LNCaP clone FGC (cell line): Measurements from ENCODE around the gene NEU1.
"Not testable (repeated sequence)": the region's sequence is repeated elsewhere in the genome, so short reads cannot be mapped to it uniquely, and the experiment has no call there.

ENCODE experiments used
- DNase-seq: peaks from one replicate; pipeline ENCODE4 v3.0.0-alpha.2; 2011; ENCODE audit warnings: low read depth
- H3K4me3 ChIP-seq: 2 replicates; pipeline ENCODE4 v1.5.1; 2011; ENCODE audit warnings: mild to moderate bottlenecking, low read depth, low read length, control low read depth
- TF ChIP-seq, protein P1 (sequence below): IDR thresholded peaks from 2 replicates; pipeline ENCODE4 v1.5.1; 2012; ENCODE audit warnings: mild to moderate bottlenecking; ENCODE audit not compliant: control insufficient read depth, insufficient read depth; ENCODE audit errors: extremely low read depth

The NEU1 gene

DNA sequence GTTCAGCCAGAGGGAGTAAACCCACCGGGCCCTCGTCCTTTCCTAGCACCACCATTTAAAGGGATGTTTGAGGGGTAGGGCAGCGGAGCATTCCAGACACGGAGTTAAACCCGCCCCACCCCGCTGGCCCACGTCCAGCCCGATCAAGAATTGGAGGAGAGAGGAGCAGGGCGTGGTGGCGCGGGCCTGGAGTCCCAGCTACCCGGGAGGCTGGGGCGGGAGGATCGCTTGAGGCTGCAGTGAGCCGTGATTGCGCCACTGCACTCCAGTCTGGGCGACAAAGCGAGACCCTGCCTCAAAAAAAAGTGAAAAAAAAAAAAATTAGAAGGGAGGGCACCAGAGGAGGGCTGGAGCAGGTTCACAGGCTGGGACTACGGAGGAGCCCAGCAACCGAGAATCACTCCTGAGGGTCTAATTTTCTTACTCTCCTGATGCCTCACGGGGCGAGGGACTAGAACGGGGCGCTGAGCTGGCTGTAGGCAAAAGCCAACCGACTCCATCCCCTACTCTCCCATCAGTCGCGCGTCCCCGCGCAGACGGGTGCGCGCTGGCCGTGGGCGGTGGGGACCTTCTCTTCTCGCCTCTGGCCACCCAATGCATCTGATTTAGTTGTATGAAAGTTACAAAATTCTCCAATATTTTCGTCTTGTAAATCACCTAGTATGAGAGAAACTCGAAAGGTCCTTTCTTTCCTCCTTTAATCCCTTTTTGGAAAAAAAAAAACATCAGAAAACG lies 41.2 kb downstream of the NEU1 start:
- DNase-seq = no peak
- TF ChIP-seq, protein P1, sequence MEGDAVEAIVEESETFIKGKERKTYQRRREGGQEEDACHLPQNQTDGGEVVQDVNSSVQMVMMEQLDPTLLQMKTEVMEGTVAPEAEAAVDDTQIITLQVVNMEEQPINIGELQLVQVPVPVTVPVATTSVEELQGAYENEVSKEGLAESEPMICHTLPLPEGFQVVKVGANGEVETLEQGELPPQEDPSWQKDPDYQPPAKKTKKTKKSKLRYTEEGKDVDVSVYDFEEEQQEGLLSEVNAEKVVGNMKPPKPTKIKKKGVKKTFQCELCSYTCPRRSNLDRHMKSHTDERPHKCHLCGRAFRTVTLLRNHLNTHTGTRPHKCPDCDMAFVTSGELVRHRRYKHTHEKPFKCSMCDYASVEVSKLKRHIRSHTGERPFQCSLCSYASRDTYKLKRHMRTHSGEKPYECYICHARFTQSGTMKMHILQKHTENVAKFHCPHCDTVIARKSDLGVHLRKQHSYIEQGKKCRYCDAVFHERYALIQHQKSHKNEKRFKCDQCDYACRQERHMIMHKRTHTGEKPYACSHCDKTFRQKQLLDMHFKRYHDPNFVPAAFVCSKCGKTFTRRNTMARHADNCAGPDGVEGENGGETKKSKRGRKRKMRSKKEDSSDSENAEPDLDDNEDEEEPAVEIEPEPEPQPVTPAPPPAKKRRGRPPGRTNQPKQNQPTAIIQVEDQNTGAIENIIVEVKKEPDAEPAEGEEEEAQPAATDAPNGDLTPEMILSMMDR = no peak
- H3K4me3 ChIP-seq = peak overlapping the region; percentile 70

DNA sequence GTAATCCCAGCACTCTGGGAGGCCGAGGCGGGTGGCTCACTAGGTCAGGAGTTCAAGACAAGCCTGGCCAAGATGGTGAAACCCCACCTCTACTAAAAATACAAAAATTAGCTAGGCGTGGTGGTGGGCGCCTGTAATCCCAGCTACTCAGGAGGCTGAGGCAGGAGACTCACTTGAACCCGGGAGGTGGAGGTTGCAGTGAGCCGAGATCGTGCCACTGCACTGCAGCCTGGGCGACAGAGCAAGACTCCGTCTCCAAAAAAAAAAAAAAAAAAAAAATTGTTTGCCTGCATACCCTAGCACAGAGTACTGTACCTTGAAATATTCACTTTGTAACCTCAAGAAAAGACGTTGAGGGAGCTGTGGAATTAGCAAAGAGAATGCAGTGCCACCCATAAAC lies 42.2 kb downstream of the NEU1 start:
- DNase-seq, H3K4me3 ChIP-seq: not testable (repeated sequence)

DNA sequence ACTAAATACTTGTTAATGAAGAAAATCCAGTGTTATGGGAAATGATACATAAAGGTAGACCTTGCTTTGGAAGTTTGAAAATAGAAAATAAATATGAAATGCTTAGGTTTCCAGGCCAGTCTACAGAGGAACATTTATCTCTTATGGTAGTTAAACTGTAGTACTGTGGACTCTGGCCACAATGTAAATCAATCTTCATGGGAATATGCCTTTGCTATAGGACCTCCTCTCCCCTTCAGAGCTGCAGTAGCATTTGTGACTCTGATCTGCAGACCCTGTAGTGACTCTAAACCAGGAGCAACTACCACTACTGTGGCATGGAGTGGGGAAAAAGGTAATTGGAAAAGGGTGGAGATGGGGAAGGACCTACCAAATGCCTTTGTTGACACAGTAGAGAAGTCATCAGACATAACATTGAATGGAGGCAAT lies 42.7 kb downstream of the NEU1 start:
- TF ChIP-seq, protein P1 = no peak
- DNase-seq = no peak
- no peak overlapping the region for H3K4me3 ChIP-seq

DNA sequence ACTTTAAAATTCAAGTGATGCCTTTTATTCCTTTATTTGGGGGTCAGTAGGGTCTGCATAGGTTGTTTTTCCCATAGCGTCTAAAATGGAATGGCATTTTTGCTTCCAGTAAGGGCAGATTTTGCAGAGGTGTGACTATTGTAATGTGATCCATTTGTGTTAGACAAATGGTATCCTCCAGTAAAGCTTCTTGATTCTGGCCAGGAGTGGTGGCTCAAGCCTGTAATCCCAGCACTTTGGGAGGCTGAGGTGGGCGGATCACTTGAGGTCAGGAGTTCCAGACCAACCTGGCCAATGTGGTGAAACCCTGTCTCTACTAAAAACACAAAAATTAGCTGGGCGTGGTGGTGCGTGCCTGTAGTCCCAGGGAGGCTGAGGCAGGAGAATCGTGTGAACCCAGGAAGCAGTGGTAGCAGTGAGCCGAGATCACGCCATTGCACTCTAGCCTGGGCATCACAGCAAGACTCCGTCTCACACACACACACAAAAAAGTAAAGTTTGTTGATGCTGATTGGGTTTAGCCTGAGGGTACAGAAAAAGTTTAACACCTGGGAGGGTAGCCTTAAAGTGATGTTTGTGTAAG lies 44.6 kb downstream of the NEU1 start:
- H3K4me3 ChIP-seq, DNase-seq: not testable (repeated sequence)

DNA sequence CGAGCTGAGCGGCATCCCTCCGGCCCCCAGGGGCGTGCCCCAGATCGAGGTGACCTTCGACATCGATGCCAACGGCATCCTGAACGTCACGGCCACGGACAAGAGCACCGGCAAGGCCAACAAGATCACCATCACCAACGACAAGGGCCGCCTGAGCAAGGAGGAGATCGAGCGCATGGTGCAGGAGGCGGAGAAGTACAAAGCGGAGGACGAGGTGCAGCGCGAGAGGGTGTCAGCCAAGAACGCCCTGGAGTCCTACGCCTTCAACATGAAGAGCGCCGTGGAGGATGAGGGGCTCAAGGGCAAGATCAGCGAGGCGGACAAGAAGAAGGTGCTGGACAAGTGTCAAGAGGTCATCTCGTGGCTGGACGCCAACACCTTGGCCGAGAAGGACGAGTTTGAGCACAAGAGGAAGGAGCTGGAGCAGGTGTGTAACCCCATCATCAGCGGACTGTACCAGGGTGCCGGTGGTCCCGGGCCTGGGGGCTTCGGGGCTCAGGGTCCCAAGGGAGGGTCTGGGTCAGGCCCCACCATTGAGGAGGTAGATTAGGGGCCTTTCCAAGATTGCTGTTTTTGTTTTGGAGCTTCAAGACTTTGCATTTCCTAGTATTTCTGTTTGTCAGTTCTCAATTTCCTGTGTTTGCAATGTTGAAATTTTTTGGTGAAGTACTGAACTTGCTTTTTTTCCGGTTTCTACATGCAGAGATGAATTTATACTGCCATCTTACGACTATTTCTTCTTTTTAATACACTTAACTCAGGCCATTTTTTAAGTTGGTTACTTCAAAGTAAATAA lies 45.3 kb downstream of the NEU1 start:
- DNase-seq, H3K4me3 ChIP-seq: not testable (repeated sequence)

DNA sequence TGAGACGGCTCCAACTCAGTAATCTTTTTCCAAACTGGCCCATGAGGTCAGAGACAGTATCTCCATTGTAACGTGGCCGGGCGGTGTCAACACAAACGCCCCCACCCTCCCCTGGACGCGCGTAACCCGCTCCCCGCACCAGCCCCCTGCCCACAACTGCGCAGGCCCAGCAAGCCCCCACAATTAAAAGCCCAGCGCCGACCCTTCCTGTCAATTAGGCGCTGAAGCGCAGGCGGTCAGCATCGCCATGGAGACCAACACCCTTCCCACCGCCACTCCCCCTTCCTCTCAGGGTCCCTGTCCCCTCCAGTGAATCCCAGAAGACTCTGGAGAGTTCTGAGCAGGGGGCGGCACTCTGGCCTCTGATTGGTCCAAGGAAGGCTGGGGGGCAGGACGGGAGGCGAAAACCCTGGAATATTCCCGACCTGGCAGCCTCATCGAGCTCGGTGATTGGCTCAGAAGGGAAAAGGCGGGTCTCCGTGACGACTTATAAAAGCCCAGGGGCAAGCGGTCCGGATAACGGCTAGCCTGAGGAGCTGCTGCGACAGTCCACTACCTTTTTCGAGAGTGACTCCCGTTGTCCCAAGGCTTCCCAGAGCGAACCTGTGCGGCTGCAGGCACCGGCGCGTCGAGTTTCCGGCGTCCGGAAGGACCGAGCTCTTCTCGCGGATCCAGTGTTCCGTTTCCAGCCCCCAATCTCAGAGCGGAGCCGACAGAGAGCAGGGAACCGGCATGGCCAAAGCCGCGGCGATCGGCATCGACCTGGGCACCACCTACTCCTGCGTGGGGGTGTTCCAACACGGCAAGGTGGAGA lies 47.4 kb downstream of the NEU1 start, which contains the start of the genes HSPA1A and HSPA1L:
TSS of gene HSPA1A (plus strand) at position 519 of the 814 bp plus-strand sequence. CDS start at position 733, 214 bp downstream.
TSS of gene HSPA1L (minus strand) at position 259 of the 814 bp plus-strand sequence. CDS start 3,311 bp downstream, outside the sequence.
- no peak within 1 kb of the TSS for H3K4me3 ChIP-seq
- TF ChIP-seq, protein P1 = no peak
- no peak for DNase-seq

DNA sequence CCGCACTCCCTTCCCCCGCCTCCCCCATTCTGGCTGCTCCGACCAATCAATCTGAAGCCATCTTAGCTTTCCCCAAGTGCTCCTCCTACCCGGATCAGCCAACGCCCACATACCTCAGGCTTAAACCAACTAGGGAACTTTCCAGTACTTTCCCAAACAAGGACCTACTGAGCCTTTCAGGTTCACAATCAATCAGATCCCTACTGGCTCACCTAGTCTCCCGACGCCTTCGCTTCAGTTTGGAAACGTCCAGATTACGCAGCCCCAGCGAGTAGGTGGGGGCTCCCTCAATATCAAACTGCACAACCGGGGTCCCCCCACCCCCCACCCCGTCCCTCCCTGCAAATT lies 48.0 kb downstream of the NEU1 start:
- no peak overlapping the region for H3K4me3 ChIP-seq
- TF ChIP-seq, protein P1 = no peak
- DNase-seq = no peak

DNA sequence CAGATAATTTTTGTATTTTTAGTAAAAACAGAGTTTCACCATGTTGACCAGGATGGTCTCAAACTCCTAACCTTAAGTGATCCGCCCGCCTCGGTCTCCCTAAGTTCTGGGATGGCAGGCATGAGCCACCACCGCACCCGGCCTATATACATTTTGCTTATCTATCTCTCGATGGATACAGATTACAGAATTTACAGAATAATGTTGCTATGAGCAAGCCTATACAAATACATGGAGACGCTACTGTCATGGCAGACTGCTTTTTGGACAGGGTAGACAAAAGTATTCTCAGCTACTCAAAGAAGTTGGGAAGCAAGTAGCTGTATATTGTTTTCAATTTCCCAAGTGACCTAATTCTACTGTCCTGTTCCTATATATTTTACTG lies 49.2 kb downstream of the NEU1 start:
- no peak overlapping the region for H3K4me3 ChIP-seq
- TF ChIP-seq, protein P1 = no peak
- DNase-seq = no peak
